ENCODE measurements around the gene CFAP221.
A peak's percentile ranks its signal among the peaks of the same experiment; 100 is the strongest.

The CFAP221 gene

DNA sequence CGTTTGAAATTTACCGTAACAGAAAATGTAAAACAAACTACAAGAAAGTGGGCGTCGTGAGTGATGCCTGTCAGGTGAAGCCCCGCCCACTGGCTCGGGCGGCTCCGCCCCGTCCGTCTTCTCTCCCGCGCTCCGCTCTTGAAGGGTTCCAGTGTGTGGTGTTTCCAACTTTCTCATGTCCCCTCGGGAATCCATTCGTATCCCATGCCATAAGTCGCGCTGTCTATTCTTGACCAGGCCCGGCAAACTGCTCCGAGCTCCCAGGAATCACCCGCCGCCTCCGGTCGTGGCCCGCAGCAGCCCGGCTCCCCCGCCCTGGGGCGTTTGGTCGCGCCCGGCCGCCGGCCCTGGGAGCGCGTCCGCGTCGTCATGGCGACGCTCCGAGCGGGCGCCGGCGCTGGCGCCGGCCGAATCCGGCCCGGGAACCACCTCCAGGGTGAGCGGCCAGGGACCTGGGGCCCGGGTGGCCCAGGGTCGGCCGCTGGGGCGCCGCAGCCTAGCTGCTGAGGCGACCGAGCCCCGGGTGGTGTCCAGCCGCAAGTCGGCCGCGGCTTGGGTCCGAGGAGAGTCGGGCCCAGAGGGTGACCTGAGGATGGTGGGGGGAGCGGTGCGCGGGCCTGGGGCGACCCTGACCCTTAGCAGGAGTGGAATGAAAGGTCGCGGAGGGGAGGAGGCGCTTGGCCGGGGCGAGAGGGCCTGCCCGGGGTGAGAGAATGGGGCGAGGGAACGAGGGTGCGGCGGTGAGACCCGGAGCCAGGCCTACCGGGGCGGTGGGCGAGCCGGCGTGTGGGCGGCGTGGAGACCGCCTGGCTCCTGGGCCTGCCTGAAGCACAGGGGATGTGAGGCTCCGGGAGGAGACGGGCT, at the start of gene CFAP221:
CFAP221 (plus strand) TSS at position 375 of the 864 bp plus-strand sequence. CDS start 1,683 bp downstream, outside the sequence.
- peak; percentile 90 for DNase-seq (ENCODE audit: low read depth, low spot score)

DNA sequence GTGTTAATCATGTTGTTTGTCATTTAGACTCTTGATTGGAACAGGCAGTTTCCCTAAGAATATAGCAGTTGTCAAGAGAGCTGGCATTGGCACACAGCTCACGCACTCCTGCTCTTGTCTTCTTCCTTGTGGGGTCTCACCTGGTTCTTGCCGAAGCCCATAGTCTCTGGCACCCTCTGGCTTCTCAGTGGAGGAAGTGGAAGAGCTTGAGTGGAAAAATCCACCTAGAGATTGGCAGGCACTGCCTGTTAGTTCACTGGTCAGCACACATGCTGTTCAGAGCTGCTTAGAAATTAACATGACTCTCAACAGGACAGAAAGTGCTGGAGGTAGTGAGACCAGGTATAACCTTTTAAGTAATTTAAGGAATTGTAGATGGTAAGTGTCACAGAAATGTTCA, 48.3 kb upstream of the CFAP221 start:
- DNase-seq (ENCODE audit: low read depth, low spot score), result no peak

DNA sequence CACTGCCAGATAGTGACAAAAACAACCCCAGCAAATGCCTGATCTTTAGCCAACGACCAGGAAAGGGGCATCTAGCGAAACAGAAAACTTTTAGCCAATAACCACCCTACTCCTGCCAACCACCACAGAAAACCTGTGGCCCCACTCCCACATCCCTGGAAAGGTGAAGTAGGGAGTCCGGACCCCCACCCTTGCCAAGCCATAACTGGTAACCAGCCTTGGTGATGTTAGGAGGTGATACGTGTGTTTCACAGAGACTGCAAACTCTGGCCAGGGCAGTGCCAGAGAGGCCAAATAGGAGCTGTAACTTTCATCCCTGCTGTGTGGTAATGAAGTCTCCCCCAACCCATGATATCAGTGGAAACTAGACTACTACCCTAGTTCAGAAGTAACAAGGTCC, 47.6 kb upstream of the CFAP221 start:
- no peak for DNase-seq (ENCODE audit: low read depth, low spot score)

GRCh38 chr2:119508756-119509155, 35.5 kb upstream of the CFAP221 start:
- no peak for DNase-seq (ENCODE audit: low read depth, low spot score)

DNA sequence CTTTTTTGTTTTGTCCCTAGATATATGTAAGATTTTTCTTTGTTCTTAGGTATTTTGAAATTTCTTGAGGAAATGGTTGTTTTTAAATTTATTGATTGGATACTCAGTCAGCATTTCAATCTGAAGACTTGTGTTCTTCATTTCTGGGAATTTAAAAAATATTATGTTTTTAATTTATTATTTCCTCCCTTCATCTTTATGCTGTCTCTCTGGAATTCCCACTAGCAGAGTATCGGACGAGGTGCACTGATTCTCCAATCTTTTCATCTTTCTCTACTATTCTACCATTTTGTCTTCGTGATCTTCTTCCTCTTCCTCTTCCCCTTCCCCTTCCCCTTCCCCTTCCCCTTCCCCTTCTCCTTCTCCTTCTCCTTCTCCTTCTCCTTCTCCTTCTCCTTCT, 32.3 kb upstream of the CFAP221 start:
- no peak for DNase-seq (ENCODE audit: low read depth, low spot score)

DNA sequence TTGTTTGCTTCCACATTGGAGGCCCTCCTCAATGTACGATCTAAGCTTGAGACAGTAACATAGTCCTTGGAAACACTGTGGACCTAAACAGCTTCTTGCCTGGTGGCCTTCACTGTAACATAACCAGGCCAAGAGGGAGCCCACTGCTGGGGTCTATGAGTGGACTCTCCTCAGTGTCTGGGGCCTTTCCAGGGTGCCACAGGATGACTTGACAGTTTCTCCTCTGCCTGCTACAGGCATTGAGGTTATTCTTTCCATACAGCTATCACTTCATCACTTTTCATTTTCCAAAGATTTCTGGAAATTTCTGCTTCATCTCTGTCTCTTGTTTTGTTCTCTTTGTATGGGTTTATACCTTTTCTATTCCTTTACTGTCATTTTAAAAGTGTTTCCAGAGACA, 31.3 kb upstream of the CFAP221 start:
- no peak for DNase-seq (ENCODE audit: low read depth, low spot score)

DNA sequence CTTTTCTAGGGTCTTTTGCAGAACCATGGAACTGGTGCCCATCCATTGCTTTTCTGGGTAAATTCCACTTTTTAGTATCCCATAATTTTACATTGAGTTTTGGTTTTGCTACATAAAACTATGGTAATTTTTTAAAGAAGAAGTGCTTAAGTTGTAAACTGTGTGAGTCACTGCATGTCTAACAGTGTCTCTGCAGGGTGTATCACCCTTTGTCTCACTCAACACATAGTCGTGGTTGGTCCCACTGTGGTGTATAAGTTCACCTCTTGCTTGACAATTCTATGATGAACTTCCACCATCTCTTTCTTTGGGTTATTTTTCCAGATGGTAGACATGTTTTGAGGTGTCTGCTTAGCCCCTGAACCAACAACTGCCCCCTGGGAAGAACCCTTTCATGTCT, 30.4 kb upstream of the CFAP221 start:
- DNase-seq (ENCODE audit: low read depth, low spot score), result no peak

DNA sequence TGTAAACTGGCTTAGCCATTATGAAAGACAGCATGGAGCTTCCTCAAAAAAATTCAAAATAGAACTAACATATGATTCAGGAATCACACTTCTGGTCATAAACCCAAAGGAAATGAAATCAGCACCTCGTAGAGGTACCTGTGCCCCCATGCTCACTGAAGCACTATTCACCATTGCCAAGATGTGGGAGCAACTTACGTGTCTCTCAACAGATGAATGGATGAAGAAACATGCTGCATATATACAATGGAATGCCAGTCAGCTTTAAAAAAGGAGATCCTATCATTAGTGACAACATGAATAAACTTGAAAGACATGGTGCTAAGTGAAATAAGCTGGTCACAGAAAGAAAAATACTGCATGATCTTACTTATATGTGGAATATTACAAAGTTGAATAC, 28.1 kb upstream of the CFAP221 start:
- no peak for DNase-seq (ENCODE audit: low read depth, low spot score)

GRCh38 chr2:119517433-119517832, 26.8 kb upstream of the CFAP221 start:
- DNase-seq (ENCODE audit: low read depth, low spot score), result peak; percentile 80

- DNase-seq (ENCODE audit: low read depth, low spot score), result peak; percentile 76
Observed at GRCh38 chr2:119518401-119519056, 25.7 kb upstream of the CFAP221 start.

GRCh38 chr2:119519057-119519408, 25.2 kb upstream of the CFAP221 start:
- no peak for DNase-seq (ENCODE audit: low read depth, low spot score)

- no peak for DNase-seq (ENCODE audit: low read depth, low spot score)
Observed at GRCh38 chr2:119520696-119521432, 23.4 kb upstream of the CFAP221 start.

GRCh38 chr2:119521433-119522050, 22.7 kb upstream of the CFAP221 start:
- DNase-seq (ENCODE audit: low read depth, low spot score), result no peak

DNA sequence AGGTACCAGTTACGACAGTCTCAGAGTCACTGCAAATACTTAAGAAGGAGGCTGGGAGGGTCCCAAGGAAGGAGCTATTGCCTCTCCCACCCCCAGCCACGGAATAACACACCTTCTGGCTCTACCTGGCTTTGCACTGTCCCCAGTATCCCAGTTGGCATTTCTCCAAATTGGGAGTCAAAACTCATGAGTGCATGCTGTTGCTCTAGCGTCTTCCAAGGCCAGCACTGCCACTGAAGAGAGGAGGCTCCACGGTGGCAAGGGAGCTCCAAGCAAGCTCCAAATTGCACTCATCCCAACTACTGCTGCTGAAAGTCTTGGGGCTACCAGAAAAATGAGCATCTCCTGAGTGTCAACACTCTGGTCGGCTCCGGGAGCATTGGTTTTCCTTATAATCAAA, 21.6 kb upstream of the CFAP221 start:
- DNase-seq (ENCODE audit: low read depth, low spot score), result no peak

DNA sequence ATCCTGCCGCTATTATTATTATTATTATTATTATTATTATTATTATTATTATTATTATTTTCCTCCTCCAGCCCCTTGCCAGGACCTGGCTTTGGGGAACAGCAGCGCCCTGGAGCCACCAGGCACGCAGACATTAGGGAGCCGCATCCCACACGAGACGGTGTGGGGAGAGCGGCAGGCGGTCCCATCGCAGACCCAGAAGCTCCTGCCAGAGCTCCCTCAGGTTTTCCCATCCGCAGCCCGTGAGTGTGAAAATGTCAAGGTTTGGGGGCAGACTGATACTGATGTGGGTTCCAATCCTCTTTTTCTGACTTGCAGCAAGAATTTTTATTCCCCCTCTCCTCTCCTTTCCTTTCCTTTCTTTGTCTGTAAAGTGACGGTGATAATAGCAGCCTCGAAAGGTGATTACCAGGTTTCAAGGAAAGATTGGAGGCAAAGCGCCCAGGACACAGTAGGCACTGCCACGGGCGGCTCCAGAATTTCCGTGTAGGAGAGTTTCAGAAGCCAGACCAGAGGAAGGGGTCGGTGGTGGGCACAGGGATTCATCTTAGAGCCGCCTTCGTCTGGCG, 20.8 kb upstream of the CFAP221 start:
- DNase-seq (ENCODE audit: low read depth, low spot score), result no peak

- peak; percentile 30 for DNase-seq (ENCODE audit: low read depth, low spot score)
Observed at GRCh38 chr2:119523952-119524694, 20.1 kb upstream of the CFAP221 start, which contains the start of gene SCTR. Gene SCTR, minus strand, starts transcription at chr2:119524483. Its CDS starts 257 bp downstream, at chr2:119524226.

GRCh38 chr2:119525614-119526013, 18.6 kb upstream of the CFAP221 start:
- DNase-seq (ENCODE audit: low read depth, low spot score), result no peak

DNA sequence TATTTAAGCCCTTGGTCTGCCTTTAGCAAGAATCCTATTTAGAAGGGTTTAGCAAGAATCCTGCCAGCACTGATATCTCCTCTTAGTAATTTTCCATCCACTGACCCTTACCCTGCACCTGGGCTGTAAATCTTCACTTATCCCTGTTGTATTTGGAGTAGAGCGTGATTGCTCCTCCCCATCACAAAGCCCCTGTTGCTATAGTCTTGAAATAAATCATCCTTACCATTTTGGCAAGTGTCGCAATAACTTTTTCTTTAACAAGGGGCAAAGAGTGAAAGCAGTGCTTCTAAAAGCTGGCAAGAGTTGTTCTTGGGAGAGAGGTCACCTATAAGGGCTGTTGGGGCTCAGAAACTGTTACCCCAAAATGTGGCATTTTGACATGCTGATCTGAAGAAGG, 16.2 kb upstream of the CFAP221 start:
- no peak for DNase-seq (ENCODE audit: low read depth, low spot score)

DNA sequence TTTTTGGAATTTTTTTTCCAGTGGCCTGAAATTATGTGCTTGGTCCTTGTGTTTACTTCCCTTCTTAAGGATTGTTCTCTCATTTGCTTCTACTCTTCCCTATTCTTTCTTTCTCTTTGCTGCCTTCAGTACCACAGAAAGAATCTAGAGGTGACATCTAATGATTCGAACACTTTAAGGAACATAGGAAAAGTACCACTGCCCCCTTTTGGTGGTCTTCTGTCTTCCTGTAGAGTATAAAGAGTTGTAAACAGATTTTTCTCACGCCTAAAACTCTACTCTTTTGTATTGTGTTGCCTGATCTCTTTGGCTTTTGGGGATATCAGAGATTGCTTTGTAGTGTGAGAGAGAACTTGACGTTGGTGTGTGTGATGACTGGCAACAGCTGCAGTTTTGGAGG, 13.0 kb upstream of the CFAP221 start:
- DNase-seq (ENCODE audit: low read depth, low spot score), result peak; percentile 14

- no peak for DNase-seq (ENCODE audit: low read depth, low spot score)
Observed at GRCh38 chr2:119533560-119533959, 10.7 kb upstream of the CFAP221 start.

DNA sequence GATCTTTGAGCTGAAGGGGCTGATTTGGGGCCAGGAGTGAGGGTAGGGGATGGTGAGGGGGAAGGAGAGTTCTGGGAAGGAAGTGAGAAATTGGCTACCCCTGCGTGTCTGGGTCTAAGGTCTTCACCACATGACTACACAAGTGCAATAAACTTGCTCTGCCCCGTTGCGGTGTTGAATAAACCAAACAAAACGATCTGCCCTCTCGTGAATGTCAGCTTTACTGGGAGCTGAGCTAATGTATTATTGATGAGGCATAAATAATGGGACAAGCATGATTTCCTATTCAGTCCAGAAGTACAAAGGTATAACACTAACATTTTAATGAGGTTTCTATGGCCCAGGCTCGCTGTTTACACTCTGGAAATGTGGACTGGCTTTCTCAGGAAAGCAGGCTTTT, 8.0 kb upstream of the CFAP221 start:
- no peak for DNase-seq (ENCODE audit: low read depth, low spot score)

Data from ELF-1 (cell line).